Testis (tissue), 2 donors: ENCODE data around the gene DDA1.

Experiments used
- CTCF ChIP-seq, 3 experiments: fragments of 450-650 bp in 2 of 3; fragments of 200-600 bp in 1 of 3; sonication (generic) in 1 of 3; IDR thresholded peaks; one replicate each; pipeline ENCODE4 v1.5.1; 2016 to 2019; ENCODE audit warnings: antibody characterized with exemption in 3 of 3, mild to moderate bottlenecking in 2 of 3, moderate library complexity in 1 of 3
- POLR2A ChIP-seq: fragments of 450-650 bp; IDR thresholded peaks from one replicate; pipeline ENCODE4 v1.6.1; 2017; ENCODE audit warnings: antibody characterized with exemption, mild to moderate bottlenecking, moderate library complexity

- TF ChIP-seq POLR2A (no peak), CTCF (IDR thresholded peaks at IDR 0.05) (no peak)
These were observed 11.1 kb downstream of the DDA1 start for GRCh38 chr19:17320435-17320834.
